Parathyroid adenoma (tissue), 2 donors: ENCODE data around the gene DYNC1I2.

Source experiments
- H2AFZ ChIP-seq: fragments of 300-600 bp; sonication (generic); one replicate; pipeline ENCODE4 v1.7.0; 2017; ENCODE audit warnings: antibody characterized with exemption, mild to moderate bottlenecking
- H3K27ac ChIP-seq: fragments of 300-600 bp; sonication (generic); one replicate; pipeline ENCODE4 v1.7.0; 2017
- H3K27me3 ChIP-seq: fragments of 300-600 bp; sonication (generic); one replicate; pipeline ENCODE4 v1.7.0; 2017; ENCODE audit warnings: low read length; ENCODE audit not compliant: control insufficient read depth, insufficient read depth
- H3K36me3 ChIP-seq: fragments of 300-600 bp; sonication (generic); one replicate; pipeline ENCODE4 v1.7.0; 2017; ENCODE audit warnings: low read length; ENCODE audit not compliant: control insufficient read depth, insufficient read depth
- H3K4me1 ChIP-seq: fragments of 300-600 bp; sonication (generic); one replicate; pipeline ENCODE4 v1.7.0; 2017; ENCODE audit warnings: control low read depth
- H3K4me2 ChIP-seq: fragments of 300-600 bp; sonication (generic); one replicate; pipeline ENCODE4 v1.7.0; 2017; ENCODE audit warnings: low read length
- H3K4me3 ChIP-seq: fragments of 300-600 bp; sonication (generic); one replicate; pipeline ENCODE4 v1.7.0; 2017; ENCODE audit warnings: low read depth, low read length
- H3K79me2 ChIP-seq: fragments of 300-600 bp; sonication (generic); one replicate; pipeline ENCODE4 v1.7.0; 2017; ENCODE audit warnings: control low read depth
- H3K9ac ChIP-seq: fragments of 300-600 bp; sonication (generic); one replicate; pipeline ENCODE4 v1.7.0; 2017; ENCODE audit warnings: mild to moderate bottlenecking
- H3K9me3 ChIP-seq: fragments of 300-600 bp; sonication (generic); one replicate; pipeline ENCODE4 v1.7.0; 2017; ENCODE audit warnings: low read length; ENCODE audit not compliant: control insufficient read depth
- CTCF ChIP-seq: fragments of 300-600 bp; sonication (generic); IDR thresholded peaks from one replicate; pipeline ENCODE4 v1.7.0; 2017; ENCODE audit warnings: antibody characterized with exemption, mild to moderate bottlenecking
- donor health status: primary hyperparathyroidism.

DYNC1I2 gene

GRCh38 chr2:171673905-171674304 is 13.4 kb upstream of the DYNC1I2 start:
- TF ChIP-seq CTCF = no peak
- no peak overlapping the region for H3K4me3 ChIP-seq
- H2AFZ ChIP-seq = no peak overlapping the region
- H3K36me3 ChIP-seq = no peaks in the 10 kb centered on the region
- H3K9ac ChIP-seq = no peak overlapping the region
- H3K4me2 ChIP-seq = no peak overlapping the region
- no peaks in the 10 kb centered on the region for H3K9me3 ChIP-seq
- no peak overlapping the region for H3K27ac ChIP-seq
- no peaks in the 10 kb centered on the region for H3K27me3 ChIP-seq
- H3K79me2 ChIP-seq = no peaks in the 10 kb centered on the region
- no peaks in the 10 kb centered on the region for H3K4me1 ChIP-seq

- Histone ChIP-seq H3K9ac (no peak overlapping the region), H3K4me1 (no peaks in the 10 kb centered on the region), H3K27me3 (no peaks in the 10 kb centered on the region), H2AFZ (no peak overlapping the region), H3K9me3 (no peaks in the 10 kb centered on the region), H3K4me2 (no peak overlapping the region), H3K27ac (no peak overlapping the region), H3K36me3 (no peaks in the 10 kb centered on the region), H3K4me3 (no peak overlapping the region), H3K79me2 (no peaks in the 10 kb centered on the region)
- no peak for TF ChIP-seq CTCF
These were observed 11.4 kb upstream of the DYNC1I2 start for GRCh38 chr2:171675810-171676345.

GRCh38 chr2:171678619-171679018 is 8.7 kb upstream of the DYNC1I2 start:
- Histone ChIP-seq H3K9ac (no peak overlapping the region), H3K79me2 (no peaks in the 10 kb centered on the region), H3K9me3 (no peaks in the 10 kb centered on the region), H2AFZ (peak overlapping the region; percentile 14), H3K4me3 (no peak overlapping the region), H3K4me2 (no peak overlapping the region), H3K36me3 (no peaks in the 10 kb centered on the region), H3K27ac (no peak overlapping the region), H3K27me3 (no peaks in the 10 kb centered on the region), H3K4me1 (no peaks in the 10 kb centered on the region)
- no peak for TF ChIP-seq CTCF

- Histone ChIP-seq H3K79me2 (peaks cover 20% of the 10 kb centered on the region), H3K27ac (peak overlapping the region; percentile 81), H3K4me1 (peaks cover 4% of the 10 kb centered on the region), H3K9ac (no peak overlapping the region), H3K27me3 (no peaks in the 10 kb centered on the region), H3K4me3 (peak overlapping the region; percentile 91), H3K4me2 (peak overlapping the region; percentile 81), H3K36me3 (no peaks in the 10 kb centered on the region), H3K9me3 (no peaks in the 10 kb centered on the region), H2AFZ (peak overlapping the region; percentile 91)
- TF ChIP-seq CTCF = no peak
These were observed 828 bp downstream of the DYNC1I2 start for GRCh38 chr2:171688129-171688465.

- peaks cover 4% of the 10 kb centered on the region for H3K4me1 ChIP-seq
- no peak overlapping the region for H3K27ac ChIP-seq
- H3K9ac ChIP-seq = no peak overlapping the region
- no peak overlapping the region for H3K4me2 ChIP-seq
- no peaks in the 10 kb centered on the region for H3K27me3 ChIP-seq
- TF ChIP-seq CTCF = no peak
- H3K79me2 ChIP-seq = peaks cover 30% of the 10 kb centered on the region
- H2AFZ ChIP-seq = no peak overlapping the region
- no peaks in the 10 kb centered on the region for H3K9me3 ChIP-seq
- H3K4me3 ChIP-seq = no peak overlapping the region
- H3K36me3 ChIP-seq = no peaks in the 10 kb centered on the region
These were observed 5.1 kb downstream of the DYNC1I2 start for GRCh38 chr2:171692331-171692730.
